ENCODE measurements around the gene MYBPC2.

- TF ChIP-seq CTCF (IDR thresholded peaks at IDR 0.05): no peak
- no peak for TF ChIP-seq POLR2AphosphoS5 (IDR thresholded peaks at IDR 0.05; ENCODE audit: low read depth, low read length)
Measured at GRCh38 chr19:50398675-50399367, 33.9 kb upstream of the MYBPC2 start.
